HG03378 (cell line): Measurements from ENCODE around the gene RAD9A.

ENCODE experiments used
- ATAC-seq: cut with Tn5 transposase; IDR thresholded peaks from one replicate; pipeline ENCODE4 v1.9.1; 2021; ENCODE audit warnings: mild to moderate bottlenecking, moderate library complexity; ENCODE audit not compliant: unreplicated experiment

Gene RAD9A

DNA sequence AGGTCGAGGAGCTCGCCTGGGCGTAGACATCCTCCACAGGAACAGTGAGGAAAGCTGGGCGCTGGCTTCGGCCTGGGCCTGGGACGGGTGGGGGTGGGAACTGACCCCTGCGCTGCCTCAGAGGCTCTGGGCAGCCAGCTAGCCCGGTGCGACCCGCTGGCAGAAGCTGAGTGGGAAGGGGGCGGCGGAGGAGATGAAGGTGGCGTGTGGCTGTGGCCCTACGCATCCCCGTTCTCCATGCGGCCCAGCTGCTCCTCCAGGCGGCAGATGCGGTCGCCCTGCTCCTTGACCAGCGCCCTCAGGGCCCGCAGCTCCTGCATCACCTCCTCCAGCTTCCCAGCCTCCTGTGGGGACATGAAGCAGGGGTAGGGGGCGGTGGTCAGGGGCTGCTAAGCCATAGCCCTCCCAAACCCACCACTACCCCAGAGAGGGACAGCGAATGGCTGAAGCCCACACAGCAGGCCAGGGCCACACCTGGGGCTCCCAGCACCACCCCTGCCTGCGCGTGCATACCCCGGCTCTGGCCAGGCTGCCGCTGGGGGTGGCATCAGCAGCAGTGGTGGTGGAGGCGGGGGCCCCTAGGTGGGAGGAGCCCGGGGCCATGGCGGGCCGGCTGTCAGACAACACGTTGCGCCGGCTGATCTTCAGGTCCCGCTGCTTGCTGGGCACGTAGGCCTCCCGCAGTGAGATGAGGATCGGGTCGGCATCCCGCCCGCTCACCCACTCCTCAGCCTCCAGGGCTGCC is 46.5 kb downstream of the RAD9A start:
- ATAC-seq: no peak

DNA sequence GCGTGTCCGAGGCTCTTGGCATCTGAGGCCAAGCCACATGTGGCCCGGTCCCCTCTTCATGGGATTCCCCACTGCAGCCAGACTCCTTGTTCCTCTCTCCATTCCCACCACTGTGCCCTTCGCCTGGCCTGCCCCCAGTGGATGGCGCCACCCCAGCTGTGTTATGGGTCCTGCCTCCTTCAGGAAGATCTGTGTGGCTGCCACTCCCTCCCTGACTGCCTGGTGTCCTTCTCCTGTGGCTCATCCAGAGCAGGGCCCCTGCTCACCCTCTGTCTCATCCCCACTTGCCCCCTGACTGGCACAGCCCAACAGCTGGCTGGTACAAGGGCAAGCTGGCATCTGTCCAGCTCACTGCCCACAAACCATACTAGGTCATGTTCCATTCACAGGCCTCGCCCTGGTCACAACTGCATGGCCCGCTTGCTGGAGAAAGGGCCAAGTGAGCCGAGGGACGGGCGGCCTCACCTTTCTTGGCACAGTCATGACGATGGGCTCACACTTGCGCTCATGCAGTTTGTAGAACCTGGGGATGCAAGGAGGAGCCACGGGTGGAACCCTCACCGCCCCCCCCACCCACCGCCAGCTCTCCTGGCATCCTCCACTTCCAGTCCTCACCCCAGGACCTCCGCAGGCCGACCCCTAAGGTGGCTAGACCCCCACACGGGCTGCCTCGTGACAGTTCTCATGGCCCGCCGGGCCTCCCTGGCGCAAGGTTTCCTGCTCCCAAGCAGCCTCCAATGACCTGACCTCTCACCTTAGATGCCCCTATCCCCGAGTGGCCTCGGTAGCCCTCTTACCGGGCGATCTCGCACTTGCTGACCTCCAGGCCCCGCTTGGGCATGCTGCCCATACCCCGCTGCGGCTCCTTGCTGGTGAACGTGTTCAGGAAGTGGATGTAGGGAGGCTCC is 47.8 kb downstream of the RAD9A start:
- no peak for ATAC-seq

DNA sequence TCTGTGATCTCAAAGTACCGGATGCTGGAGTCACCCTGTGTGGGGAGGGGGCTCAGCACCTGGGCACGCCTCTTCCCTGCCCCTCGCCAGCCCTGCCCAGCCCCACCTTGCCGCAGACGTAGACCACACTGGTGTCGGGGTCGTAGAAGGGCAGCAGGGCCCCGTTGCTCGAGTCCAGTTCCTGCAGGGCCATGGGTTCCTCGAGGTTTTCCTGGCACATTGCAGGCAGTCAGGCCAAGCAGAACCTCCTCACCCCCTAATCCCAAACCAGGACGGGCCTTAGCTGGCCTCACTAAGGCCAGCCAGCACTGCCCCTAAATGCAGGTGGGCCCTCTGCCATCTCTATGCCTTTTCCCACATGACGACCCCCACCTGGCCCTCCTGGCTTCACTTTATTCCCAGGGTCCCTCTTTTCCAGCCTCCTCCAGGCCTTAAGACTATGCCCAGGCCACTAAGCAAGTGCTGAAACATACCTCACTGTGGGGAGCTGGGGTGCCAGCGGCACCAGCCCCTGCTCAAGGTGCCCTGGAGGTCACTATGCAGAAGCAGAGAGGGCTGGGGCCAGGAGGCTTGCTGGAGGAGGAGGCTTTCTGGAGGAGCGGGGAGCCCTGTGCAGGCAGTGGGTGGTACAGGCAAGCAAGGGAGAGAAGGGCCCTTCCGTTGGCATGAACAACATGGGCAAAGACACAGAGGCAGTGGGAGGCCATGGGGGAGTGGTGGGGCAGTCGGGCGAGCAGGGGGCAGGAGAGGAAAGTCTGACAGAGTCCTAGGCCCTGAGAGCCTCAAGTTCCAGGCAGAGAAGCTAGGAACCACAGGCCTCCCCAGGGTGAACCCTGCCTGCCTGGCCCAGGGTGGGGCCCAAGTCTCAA is 48.7 kb downstream of the RAD9A start:
- ATAC-seq: no peak

DNA sequence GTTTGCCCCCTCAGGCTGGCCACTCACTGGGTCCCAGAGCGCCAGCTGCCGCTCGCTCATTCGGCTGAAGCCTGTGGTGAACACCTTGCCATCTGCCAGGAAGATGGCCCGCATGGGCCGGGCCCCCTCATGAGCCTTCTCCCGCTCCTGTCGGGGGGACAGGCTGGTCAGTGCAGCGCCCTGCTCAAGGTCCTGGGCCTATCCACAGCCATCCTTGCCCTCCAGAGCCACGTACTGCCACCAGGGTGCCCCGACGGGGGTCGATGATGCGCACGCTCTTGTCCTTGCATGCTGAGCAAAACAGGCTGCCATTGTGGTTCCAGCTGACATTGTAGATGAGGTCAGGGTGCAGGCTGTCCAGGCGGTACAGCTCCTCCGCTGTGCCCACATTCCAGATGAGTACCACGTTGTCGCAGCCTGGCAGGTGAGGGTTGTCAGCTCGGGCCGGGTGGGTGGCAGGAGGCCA is 49.3 kb downstream of the RAD9A start:
- ATAC-seq: no peak

DNA sequence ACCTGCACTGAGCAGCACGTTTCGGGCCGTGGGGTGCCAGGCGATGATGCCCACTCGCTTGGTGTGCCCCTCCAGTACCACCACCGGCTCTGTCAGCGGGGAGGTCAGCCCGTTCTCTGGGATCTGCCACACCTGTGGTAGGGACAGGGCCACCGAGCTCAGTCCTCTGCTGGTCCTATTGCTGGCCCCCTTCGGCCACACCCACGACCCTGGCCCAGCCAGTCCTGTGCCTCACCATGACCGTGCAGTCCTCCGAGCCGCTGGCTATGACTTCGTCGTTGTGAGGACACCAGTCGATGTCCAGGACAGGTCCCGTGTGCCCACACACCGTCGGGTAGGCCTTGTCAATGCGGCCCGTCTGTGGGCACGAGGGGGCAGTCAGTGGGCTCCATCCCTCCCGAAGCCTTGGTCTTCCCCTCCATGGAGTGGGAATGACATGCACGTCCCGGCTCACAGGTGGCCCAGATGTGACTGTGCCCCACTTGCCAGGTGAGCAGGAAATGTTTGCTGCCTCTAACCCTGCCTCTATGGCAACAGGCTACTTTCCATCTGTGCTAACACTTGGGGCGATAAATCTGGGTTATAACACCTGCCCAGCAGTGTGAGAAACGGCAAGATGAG is 50.1 kb downstream of the RAD9A start:
- no peak for ATAC-seq

DNA sequence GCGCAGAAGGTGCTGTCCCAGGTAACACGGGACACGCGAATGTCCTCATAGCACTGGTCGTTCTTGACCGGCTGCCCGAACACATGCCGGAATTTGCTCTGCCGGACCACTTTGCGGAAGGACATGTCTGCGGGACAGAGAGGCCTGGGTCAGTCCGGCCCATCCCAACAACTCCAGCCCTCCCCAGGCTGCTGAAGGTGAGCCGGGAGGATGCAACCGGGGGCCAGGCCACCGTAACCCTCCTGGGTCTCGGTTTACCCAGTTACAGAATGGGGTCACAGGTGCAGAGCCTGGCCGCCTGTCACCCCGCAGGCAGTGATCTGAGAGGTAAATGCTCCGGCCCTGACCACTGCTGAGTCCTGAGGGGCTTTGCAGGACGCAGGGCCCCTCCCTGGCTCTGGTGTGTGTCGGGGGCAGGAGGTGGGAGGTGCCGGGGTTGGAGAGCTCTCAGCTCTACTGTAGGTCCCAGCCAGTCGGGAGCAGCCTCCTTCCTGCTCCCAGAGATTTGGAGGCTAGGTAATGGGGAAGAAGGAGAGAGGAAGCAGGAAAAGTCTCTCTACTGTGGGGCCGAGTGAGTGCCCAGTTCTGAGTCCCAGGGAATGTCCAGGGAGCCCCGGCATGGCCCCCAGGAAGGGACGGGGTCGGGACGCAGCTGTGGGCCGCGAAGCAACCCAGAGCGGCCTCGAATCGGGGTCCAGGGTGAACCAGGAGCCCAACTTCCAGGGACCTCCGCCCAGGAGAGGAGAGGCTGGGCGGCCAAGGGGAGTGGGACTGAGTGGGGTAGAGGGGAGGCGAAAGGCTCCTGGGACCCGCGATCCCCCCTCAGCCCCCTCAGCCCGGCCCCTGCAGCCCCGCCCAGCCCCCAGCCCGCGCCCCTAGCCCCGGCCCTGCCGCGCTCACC is 51.0 kb downstream of the RAD9A start:
- no peak for ATAC-seq

DNA sequence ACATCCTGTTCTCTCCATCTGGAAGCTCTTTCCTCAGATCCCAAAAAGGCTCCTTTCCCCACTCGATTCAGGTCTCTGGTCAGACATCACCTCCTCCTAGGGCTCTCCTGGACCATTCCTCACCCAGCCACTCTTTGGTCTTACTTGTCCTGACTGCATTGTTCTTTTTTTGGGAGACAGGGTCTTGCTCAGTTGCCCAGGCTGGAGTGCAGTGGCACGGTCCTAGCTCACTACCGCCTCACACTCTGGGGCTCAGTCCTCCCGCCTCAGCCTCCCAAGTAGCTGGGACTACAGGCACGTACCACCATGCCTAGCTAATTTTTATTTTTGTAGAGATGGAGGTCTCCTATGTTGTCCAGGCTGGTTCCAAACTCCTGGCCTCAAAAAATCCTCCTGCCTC is 53.7 kb downstream of the RAD9A start:
- ATAC-seq: no peak
